Progenitor cell of endocrine pancreas (in vitro differentiated cells): ENCODE data around the gene BMAL2. TPM values are rescaled to one million over a fixed set of nuclear protein-coding genes. Genes with fewer than 3 reads are reported as not detected.

Experiments
- DNase-seq: peaks from one replicate; pipeline ENCODE4 v3.0.0; 2021; ENCODE audit warnings: low spot score; ENCODE audit not compliant: unreplicated experiment
- H3K27ac Mint-ChIP-seq: 2 replicates; pipeline ENCODE4 v1.8.0; 2021; ENCODE audit warnings: mild to moderate bottlenecking, moderate library complexity, mixed read lengths
- H3K27me3 Mint-ChIP-seq: 2 replicates; pipeline ENCODE4 v1.8.0; 2021; ENCODE audit warnings: mixed read lengths
- H3K36me3 Mint-ChIP-seq: 2 replicates; pipeline ENCODE4 v1.8.0; 2022; ENCODE audit warnings: mixed read lengths; ENCODE audit not compliant: insufficient read depth
- H3K4me1 Mint-ChIP-seq: 2 replicates; pipeline ENCODE4 v1.8.0; 2021; ENCODE audit warnings: low read depth, mixed read lengths
- H3K4me3 Mint-ChIP-seq: 2 replicates; pipeline ENCODE4 v1.8.0; 2021; ENCODE audit warnings: low read depth, mild to moderate bottlenecking, moderate library complexity, mixed read lengths
- H3K9me3 Mint-ChIP-seq: 2 replicates; pipeline ENCODE4 v1.8.0; 2021; ENCODE audit warnings: low read depth, mixed read lengths
- total RNA-seq: library from RNA; stranded (reverse); gene quantifications from 2 replicates; pipeline ENCODE4 v1.2.1, GENCODE V29; 2021
- TF ChIP-seq, protein P1 (sequence below): fragments of 200-600 bp; sonication (generic); IDR thresholded peaks from one replicate; pipeline ENCODE4 v1.5.0; 2021; ENCODE audit warnings: antibody characterized with exemption, mild to moderate bottlenecking; ENCODE audit not compliant: unreplicated experiment

The BMAL2 gene
- total RNA-seq, 1 donor from 2014 or later = 28.8 TPM

DNA sequence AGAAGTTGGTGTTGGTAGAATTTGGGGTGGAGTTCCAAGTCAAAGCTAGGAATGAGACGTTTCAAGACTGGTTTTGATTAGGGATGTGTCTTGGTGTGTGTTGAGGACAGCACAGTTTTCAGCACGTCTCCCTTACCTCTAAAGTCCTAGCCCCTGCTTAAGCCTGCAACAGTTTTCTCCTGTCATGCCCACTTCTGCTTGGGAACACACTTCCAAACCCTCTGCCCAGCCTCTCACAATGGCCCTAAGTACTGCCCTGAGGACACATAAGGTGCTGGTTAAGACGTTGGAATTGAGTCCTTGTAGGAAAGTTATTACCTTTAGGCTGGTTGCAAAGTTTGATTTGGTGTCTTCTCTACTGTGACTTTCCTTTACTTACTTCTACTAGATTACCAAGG, 710 bp upstream of the BMAL2 start:
- Mint-ChIP-seq H3K36me3 (peaks cover 4% of the 10 kb centered on the region), H3K27me3 (peaks cover 31% of the 10 kb centered on the region), H3K4me3 (peak overlapping the region; percentile 74), H3K4me1 (peaks cover 39% of the 10 kb centered on the region), H3K27ac (peak overlapping the region; percentile 18), H3K9me3 (no peaks in the 10 kb centered on the region)
- no peak for DNase-seq
- TF ChIP-seq, protein P1, sequence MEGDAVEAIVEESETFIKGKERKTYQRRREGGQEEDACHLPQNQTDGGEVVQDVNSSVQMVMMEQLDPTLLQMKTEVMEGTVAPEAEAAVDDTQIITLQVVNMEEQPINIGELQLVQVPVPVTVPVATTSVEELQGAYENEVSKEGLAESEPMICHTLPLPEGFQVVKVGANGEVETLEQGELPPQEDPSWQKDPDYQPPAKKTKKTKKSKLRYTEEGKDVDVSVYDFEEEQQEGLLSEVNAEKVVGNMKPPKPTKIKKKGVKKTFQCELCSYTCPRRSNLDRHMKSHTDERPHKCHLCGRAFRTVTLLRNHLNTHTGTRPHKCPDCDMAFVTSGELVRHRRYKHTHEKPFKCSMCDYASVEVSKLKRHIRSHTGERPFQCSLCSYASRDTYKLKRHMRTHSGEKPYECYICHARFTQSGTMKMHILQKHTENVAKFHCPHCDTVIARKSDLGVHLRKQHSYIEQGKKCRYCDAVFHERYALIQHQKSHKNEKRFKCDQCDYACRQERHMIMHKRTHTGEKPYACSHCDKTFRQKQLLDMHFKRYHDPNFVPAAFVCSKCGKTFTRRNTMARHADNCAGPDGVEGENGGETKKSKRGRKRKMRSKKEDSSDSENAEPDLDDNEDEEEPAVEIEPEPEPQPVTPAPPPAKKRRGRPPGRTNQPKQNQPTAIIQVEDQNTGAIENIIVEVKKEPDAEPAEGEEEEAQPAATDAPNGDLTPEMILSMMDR = no peak

- no peak for DNase-seq
- H3K27ac Mint-ChIP-seq = peak overlapping the region; percentile 18
- H3K27me3 Mint-ChIP-seq = peaks cover 31% of the 10 kb centered on the region
- H3K4me3 Mint-ChIP-seq = peak overlapping the region; percentile 74
- H3K4me1 Mint-ChIP-seq = peaks cover 42% of the 10 kb centered on the region
- H3K9me3 Mint-ChIP-seq = no peaks in the 10 kb centered on the region
- TF ChIP-seq, protein P1 = no peak
- peaks cover 4% of the 10 kb centered on the region for H3K36me3 Mint-ChIP-seq
Observed at GRCh38 chr12:27332407-27332713, 276 bp upstream of the BMAL2 start.

- H3K36me3 Mint-ChIP-seq = no peaks in the 10 kb centered on the region
- H3K4me3 Mint-ChIP-seq = peak overlapping the region; percentile 92
- peak; percentile 44 for DNase-seq
- peak overlapping the region; percentile 89 for H3K27ac Mint-ChIP-seq
- peaks cover 54% of the 10 kb centered on the region for H3K4me1 Mint-ChIP-seq
- TF ChIP-seq, protein P1 = no peak
- H3K27me3 Mint-ChIP-seq = peaks cover 31% of the 10 kb centered on the region
- no peaks in the 10 kb centered on the region for H3K9me3 Mint-ChIP-seq
Observed at GRCh38 chr12:27333403-27334009, 870 bp downstream of the BMAL2 start.

DNA sequence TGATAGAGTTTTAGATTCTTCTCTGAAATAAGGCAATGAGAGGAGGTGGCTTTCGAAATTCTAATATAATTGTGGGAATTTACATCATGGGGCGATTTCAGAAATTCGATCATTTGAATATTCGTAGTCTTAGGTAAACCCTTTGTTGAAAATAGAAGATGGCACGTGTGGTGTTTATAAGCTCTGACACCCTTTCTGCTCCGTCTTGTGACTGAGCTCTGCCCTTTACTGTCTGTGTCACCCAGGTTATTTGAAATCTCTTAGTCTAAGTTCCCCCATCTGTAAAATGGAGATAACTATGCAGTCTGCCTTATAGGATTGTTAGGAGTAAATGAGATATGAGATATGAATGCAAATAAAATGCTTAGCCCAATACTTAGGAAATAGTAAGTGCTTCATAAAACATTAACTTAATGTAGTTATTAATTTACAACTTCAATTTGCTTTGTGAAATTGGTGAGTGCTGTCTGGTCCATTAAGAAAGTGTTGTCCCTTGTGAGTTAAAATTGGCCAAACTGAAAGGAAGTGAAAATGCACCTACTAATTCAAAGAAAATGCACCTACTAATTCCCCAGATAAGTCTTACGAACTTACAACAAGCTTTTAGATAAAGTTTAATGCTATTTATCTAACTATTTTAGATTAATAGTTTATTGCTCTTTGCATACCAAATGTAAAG, 1.5 kb downstream of the BMAL2 start:
- Mint-ChIP-seq H3K36me3 (no peaks in the 10 kb centered on the region), H3K4me1 (peaks cover 54% of the 10 kb centered on the region), H3K4me3 (peak overlapping the region; percentile 92), H3K9me3 (no peaks in the 10 kb centered on the region), H3K27ac (peak overlapping the region; percentile 6), H3K27me3 (peaks cover 31% of the 10 kb centered on the region)
- TF ChIP-seq, protein P1 = no peak
- no peak for DNase-seq

DNA sequence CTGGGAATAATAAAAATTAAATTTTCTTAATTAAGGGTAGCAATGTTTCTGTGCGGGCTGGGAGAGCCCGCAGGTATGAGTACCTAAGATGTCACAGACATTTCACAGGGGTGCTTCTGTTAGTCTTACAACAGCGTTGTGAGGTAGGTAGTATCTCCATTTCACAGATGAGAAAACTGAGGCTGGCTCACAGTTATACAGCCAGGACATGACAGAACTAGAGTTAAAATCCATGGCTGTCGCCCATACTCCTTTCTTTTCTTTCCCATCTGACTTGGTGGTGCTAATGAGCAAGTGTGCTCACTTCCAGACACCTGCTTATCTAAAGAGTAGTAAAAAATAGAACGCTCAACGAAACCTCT, 2.1 kb downstream of the BMAL2 start:
- Mint-ChIP-seq H3K27ac (no peak overlapping the region), H3K9me3 (peaks cover 1% of the 10 kb centered on the region), H3K4me1 (peaks cover 54% of the 10 kb centered on the region), H3K4me3 (no peak overlapping the region), H3K36me3 (no peaks in the 10 kb centered on the region), H3K27me3 (peaks cover 31% of the 10 kb centered on the region)
- TF ChIP-seq, protein P1 = no peak
- DNase-seq = no peak
